Thymus (tissue), 11 donors: ENCODE data around the gene METTL16. TPM values are rescaled to one million over a fixed set of nuclear protein-coding genes. Genes with fewer than 3 reads are reported as not detected.

Experiments used
- DNase-seq, 9 donors: peaks; one replicate each; pipeline ENCODE4 v3.0.0-alpha.2; 2013; ENCODE audit warnings: low spot score in 9 of 9, low read depth in 6 of 9, missing footprints in 1 of 9
- H3K27ac ChIP-seq, 2 donors: one replicate each; pipeline ENCODE4 v1.5.1; 2013; ENCODE audit warnings: control low read depth in 1 of 2, low read depth in 1 of 2, low read length in 1 of 2, mild to moderate bottlenecking in 1 of 2, moderate library complexity in 1 of 2
- H3K27me3 ChIP-seq, 2 donors: one replicate each; pipeline ENCODE4 v1.5.1; 2013; ENCODE audit warnings: low read length in 1 of 2; ENCODE audit not compliant: control insufficient read depth in 2 of 2, insufficient read depth in 1 of 2
- H3K36me3 ChIP-seq, 2 donors: one replicate each; pipeline ENCODE4 v1.5.1; 2013; ENCODE audit warnings: low read length in 1 of 2, mild to moderate bottlenecking in 1 of 2, moderate library complexity in 1 of 2; ENCODE audit not compliant: control insufficient read depth in 2 of 2, insufficient read depth in 2 of 2
- H3K4me1 ChIP-seq, 2 donors: one replicate each; pipeline ENCODE4 v1.5.1; 2013; ENCODE audit warnings: low read length in 2 of 2; ENCODE audit not compliant: control insufficient read depth in 2 of 2, insufficient read depth in 2 of 2
- H3K4me3 ChIP-seq, 2 donors: one replicate each; pipeline ENCODE4 v1.5.1; 2013; ENCODE audit warnings: low read length in 2 of 2, control low read depth in 1 of 2, mild to moderate bottlenecking in 1 of 2
- H3K9me3 ChIP-seq, 2 donors: one replicate each; pipeline ENCODE4 v1.5.1; 2013; ENCODE audit warnings: low read length in 1 of 2, mild to moderate bottlenecking in 1 of 2; ENCODE audit not compliant: control insufficient read depth in 2 of 2, insufficient read depth in 1 of 2
- WGBS: extraction: QIAGEN DNeasy Blood & Tissue Kit; methylation state at CpG from one replicate; pipeline ENCODE4 v1.1.7; 2013; 5-methylcytosine and 5-hydroxymethylcytosine counted together
- polyA plus RNA-seq: library from polyadenylated mRNA; stranded (reverse); fragments of 200-250 nt; gene quantifications from one replicate; pipeline ENCODE4 v1.2.3, GENCODE V29; 2013
- total RNA-seq: library from RNA; stranded (reverse); fragments of 120-200 nt; gene quantifications from one replicate; pipeline ENCODE4 v1.2.4, GENCODE V29; 2013
- donor health status: healthy.

Gene METTL16
- total and polyA plus RNA-seq, 2 donors, result 19.2 to 37.1 TPM

DNA sequence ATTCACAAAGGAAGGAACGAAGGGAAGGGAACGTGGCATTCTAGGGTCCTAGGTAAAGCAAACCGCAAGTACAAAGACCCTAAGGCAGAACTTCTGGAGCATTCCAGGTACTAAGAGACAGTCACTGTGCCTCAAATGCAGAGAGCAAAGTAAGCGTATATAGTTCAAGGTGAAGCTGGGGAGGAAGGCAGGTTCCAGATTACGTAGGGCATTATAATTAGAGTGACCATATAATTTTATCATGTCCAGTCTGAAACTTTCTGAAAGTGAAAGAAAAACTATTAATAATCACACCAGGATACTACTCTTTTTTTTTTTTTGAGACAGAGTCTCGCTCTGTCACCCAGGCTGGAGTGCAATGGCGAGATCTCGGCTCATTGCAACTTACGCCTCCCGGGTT is 25.7 kb downstream of the METTL16 start:
- no peaks in the 10 kb centered on the region for H3K36me3 ChIP-seq
- H3K4me1 ChIP-seq, result peaks cover 6% of the 10 kb centered on the region in 2 donors
- DNase-seq, result no peak
- H3K9me3 ChIP-seq, result peaks cover 0 to 1% of the 10 kb centered on the region in 2 donors
- no peak overlapping the region for H3K27ac ChIP-seq
- H3K4me3 ChIP-seq, result no peak overlapping the region
- WGBS, result 93% methylated on average over 10 of the region's 10 CpGs
- H3K27me3 ChIP-seq, result no peaks in the 10 kb centered on the region

DNA sequence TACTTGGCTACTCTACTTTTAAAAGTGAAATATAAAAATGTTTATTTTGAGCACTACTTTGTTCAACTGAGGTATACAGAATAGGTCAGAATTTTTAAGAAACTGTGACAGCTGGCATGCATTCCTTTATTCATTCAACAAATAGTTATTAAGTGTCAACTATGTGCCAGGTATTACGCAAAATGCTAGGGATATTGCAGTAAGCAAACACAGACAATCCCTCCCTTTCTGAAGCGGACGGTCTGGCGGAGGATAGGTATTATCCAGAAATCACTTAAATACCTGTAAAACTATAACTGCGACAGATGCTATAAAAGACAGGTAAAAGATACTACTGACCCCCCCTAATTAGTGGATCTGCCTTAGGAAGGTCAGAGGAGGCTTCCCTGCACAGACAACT is 26.1 kb downstream of the METTL16 start:
- Histone ChIP-seq H3K4me3 (no peak overlapping the region), H3K4me1 (peaks cover 4 to 6% of the 10 kb centered on the region in 2 donors), H3K9me3 (peaks cover 0 to 1% of the 10 kb centered on the region in 2 donors), H3K36me3 (no peaks in the 10 kb centered on the region), H3K27me3 (no peaks in the 10 kb centered on the region), H3K27ac (no peak overlapping the region)
- no peak for DNase-seq
- 95% methylated on average over 5 of the region's 5 CpGs for WGBS

DNA sequence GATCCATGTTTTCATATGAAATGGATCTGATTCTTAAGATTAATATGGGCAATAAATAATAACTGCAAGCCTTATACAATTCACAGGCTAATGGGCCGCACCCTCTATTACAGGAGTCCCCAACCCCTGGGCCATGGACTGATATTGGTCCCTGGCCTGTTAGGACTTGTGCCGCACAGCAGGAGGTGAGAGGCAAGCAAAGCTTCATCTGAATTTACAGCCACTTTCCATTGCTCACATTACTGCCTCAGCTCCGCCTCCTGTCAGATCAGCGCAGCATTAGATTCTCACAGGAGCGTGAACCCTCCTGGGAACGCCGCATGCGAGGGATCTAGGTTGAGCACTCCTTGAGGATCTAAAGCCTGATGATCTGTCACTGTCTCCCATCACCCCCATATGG is 26.8 kb downstream of the METTL16 start:
- H3K27ac ChIP-seq, result no peak overlapping the region
- no peak for DNase-seq
- peaks cover 0 to 1% of the 10 kb centered on the region in 2 donors for H3K9me3 ChIP-seq
- 93% methylated on average over 8 of the region's 8 CpGs for WGBS
- peaks cover 4 to 6% of the 10 kb centered on the region in 2 donors for H3K4me1 ChIP-seq
- no peak overlapping the region for H3K4me3 ChIP-seq
- no peaks in the 10 kb centered on the region for H3K36me3 ChIP-seq
- H3K27me3 ChIP-seq, result no peaks in the 10 kb centered on the region

DNA sequence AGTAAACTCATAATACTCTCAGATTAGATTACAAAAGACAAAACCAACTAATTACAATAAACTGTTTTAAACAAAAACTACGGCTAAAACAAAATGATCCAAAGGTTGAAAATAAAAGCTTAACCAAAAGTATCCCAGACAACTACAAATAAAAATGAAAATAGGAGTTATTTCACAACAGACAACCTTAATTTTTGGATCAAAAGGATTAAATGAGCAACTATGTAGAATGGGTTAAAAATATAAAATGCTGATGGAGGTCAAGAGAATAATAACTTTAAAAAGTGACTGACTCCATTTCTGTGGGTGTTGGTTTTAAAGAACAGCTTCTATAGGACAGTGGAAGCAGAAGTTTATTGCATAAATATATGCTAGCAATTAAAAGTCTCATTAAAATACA is 28.6 kb downstream of the METTL16 start:
- 97% methylated on average over 1 of the region's 1 CpG for WGBS
- H3K27me3 ChIP-seq, result no peaks in the 10 kb centered on the region
- no peak overlapping the region for H3K27ac ChIP-seq
- peaks cover under 1 to 6% of the 10 kb centered on the region in 2 donors for H3K36me3 ChIP-seq
- H3K9me3 ChIP-seq, result peaks cover 0 to 1% of the 10 kb centered on the region in 2 donors
- no peak overlapping the region for H3K4me3 ChIP-seq
- DNase-seq, result no peak
- peaks cover 4 to 6% of the 10 kb centered on the region in 2 donors for H3K4me1 ChIP-seq

DNA sequence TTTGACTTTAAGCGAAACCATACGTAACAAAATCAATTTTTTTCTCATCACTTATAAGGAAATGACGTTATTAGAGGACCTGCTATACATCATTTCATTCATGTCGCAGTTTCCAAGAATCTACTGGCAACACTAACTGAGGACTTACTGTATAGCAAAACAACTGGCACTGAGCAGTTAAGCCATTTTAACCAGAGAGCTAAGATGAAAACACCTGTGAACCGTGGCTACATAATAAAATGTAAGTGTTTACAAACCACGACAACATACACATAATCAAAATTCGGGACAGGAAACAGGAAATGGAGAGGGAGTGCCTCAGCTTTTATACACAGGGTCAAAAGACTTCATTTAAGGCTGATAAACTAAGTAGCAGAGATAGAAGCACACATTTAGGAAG is 29.5 kb downstream of the METTL16 start:
- peaks cover 0 to 1% of the 10 kb centered on the region in 2 donors for H3K9me3 ChIP-seq
- peaks cover 4 to 6% of the 10 kb centered on the region in 2 donors for H3K4me1 ChIP-seq
- no peaks in the 10 kb centered on the region for H3K27me3 ChIP-seq
- peaks cover 9 to 12% of the 10 kb centered on the region in 2 donors for H3K36me3 ChIP-seq
- H3K27ac ChIP-seq, result peak overlapping the region; percentile 34 to 50
- 52% methylated on average over 7 of the region's 7 CpGs for WGBS
- peak in 7 of 9 donors; percentile 6 to 52 (median 16) for DNase-seq
- H3K4me3 ChIP-seq, result no peak overlapping the region

DNA sequence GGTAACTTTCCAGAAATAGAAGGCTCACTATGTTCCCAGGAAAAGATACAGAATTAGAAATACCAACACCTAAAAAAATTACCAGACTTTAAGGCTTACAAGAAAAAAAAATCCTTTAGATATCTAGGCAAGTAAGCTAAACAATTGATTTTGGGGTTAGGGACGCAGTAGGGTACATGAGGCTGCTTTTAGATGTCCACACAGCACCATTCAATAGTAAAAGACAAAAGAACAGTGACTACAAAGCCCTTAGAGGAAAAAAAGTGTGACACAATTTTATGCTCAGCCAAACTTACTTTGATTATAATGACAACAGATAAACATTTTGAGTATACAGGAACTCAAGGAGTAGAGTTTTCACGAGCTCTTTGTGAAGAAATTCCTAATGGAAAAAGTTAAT is 29.9 kb downstream of the METTL16 start:
- H3K4me1 ChIP-seq, result peaks cover 4 to 6% of the 10 kb centered on the region in 2 donors
- no peak for DNase-seq

DNA sequence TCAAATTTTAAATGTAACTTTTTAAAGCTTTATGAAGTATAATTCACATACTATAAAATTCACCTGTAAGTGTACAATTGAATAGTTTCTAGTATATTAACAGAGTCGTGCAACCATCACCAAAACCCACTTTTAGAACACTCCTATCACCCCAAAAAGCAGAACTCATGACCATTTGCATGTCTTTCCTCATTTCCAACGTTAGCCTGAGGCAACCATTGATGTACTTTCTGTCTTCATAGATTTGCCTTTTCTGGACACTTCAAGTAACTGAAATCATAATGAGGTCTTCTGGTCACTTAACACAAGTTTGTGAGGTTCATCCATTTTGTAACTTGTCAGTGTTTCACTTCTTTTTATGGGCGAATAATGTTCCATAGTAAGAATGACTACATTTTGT is 33.2 kb downstream of the METTL16 start:
- no peak for DNase-seq
- H3K27ac ChIP-seq, result no peak overlapping the region
- WGBS, result 83% methylated on average over 3 of the region's 3 CpGs

More for the DNA sequence above, 29.9 kb downstream of the METTL16 start:
- H3K27ac ChIP-seq, result no peak overlapping the region
- 47% methylated on average over 2 of the region's 2 CpGs for WGBS
- H3K9me3 ChIP-seq, result peaks cover 0 to 1% of the 10 kb centered on the region in 2 donors
- peaks cover 12 to 13% of the 10 kb centered on the region in 2 donors for H3K36me3 ChIP-seq
- no peaks in the 10 kb centered on the region for H3K27me3 ChIP-seq
- no peak overlapping the region for H3K4me3 ChIP-seq

DNA sequence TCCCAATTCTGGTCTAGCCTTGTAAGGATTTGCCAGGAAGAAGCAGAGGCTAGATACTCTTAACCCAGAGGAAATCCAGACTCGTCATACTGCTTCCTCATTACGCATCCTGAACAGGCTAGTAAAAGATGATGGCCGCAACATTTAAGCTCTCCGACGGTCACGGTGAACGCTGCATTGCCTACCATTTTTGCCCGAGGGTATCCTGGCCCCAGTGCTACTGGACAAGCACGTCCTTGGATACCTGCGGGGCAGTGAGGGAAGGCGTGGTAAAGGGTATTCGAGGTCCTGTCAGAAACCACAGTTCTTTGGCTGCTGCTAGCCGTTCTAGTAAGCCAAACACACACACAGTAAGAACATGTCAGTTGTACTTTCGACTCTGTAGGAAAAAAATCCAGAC is 36.6 kb downstream of the METTL16 start:
- 99% methylated on average over 14 of the region's 14 CpGs for WGBS
- no peak overlapping the region for H3K4me3 ChIP-seq
- H3K36me3 ChIP-seq, result peaks cover 45 to 58% of the 10 kb centered on the region in 2 donors
- H3K9me3 ChIP-seq, result peaks cover 0 to 3% of the 10 kb centered on the region in 2 donors
- no peaks in the 10 kb centered on the region for H3K27me3 ChIP-seq
- no peak overlapping the region for H3K27ac ChIP-seq
- no peak for DNase-seq
- no peaks in the 10 kb centered on the region for H3K4me1 ChIP-seq

More for the DNA sequence above, 33.2 kb downstream of the METTL16 start:
- H3K4me3 ChIP-seq, result no peak overlapping the region
- no peaks in the 10 kb centered on the region for H3K27me3 ChIP-seq
- peaks cover 4 to 6% of the 10 kb centered on the region in 2 donors for H3K4me1 ChIP-seq
- peaks cover 34 to 40% of the 10 kb centered on the region in 2 donors for H3K36me3 ChIP-seq
- H3K9me3 ChIP-seq, result peaks cover 1 to 3% of the 10 kb centered on the region in 2 donors

DNA sequence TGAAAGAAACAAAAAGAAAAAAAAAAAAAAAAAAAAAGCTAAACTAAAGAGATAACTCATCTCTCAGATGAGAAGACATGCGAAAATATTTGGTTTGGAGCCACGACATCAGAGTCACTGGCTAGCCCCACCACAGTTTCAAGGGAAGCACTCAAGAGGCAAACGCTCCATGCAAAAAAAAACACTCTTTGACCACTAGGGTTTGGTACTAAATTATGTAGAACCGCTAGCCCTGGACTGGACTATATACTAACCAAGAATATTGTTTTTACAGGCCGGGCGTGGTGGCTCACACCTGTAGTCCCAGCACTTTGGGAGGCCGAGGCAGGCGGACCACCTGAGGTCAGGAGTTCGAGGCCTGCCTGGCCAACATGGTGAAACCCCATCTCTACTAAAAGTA is 37.3 kb downstream of the METTL16 start:
- peaks cover 45 to 59% of the 10 kb centered on the region in 2 donors for H3K36me3 ChIP-seq
- DNase-seq, result no peak
- H3K4me3 ChIP-seq, result no peak overlapping the region
- peaks cover 0 to 3% of the 10 kb centered on the region in 2 donors for H3K9me3 ChIP-seq
- H3K4me1 ChIP-seq, result no peaks in the 10 kb centered on the region
- no peak overlapping the region for H3K27ac ChIP-seq
- 93% methylated on average over 9 of the region's 9 CpGs for WGBS
- no peaks in the 10 kb centered on the region for H3K27me3 ChIP-seq
